ENCODE results near the gene GP1BB.

GP1BB gene

GRCh38 chr22:19759427-19760057 lies 36.2 kb downstream of the GP1BB start:
- no peaks in the 10 kb centered on the region for H3K9me3 ChIP-seq (ENCODE audit: insufficient read depth, low read length, severe bottlenecking)
- ATAC-seq (ENCODE audit: insufficient read depth, low read depth) (no peak), DNase-seq (no peak)
- H3K4me3 ChIP-seq (ENCODE audit: low read depth in 1 of 2, low read length in 2 of 2): no peak overlapping the region
- no peaks in the 10 kb centered on the region for H4K20me1 ChIP-seq (ENCODE audit: insufficient read depth, low read length)
- H3K9ac ChIP-seq (ENCODE audit: low read depth, low read length): no peak overlapping the region
- TF ChIP-seq EZH2 (IDR thresholded peaks at IDR 0.05; ENCODE audit: borderline replicate concordance, low read depth, low read length, severe bottlenecking) (no peak), CTCF (IDR thresholded peaks at IDR 0.05; ENCODE audit: borderline replicate concordance, extremely low read depth, low read length, poor library complexity, severe bottlenecking) (no peak)
- no peak overlapping the region for H2AFZ ChIP-seq (ENCODE audit: low read depth, low read length)
- no peaks in the 10 kb centered on the region for H3K36me3 ChIP-seq (ENCODE audit: insufficient read depth, low read length)
- no peak overlapping the region for H3K27ac ChIP-seq (ENCODE audit: low read length)
- no peaks in the 10 kb centered on the region for H3K4me1 ChIP-seq (ENCODE audit: insufficient read depth, low read length)
- no peaks in the 10 kb centered on the region for H3K27me3 ChIP-seq (ENCODE audit: insufficient read depth, low read length, poor library complexity)
- no peaks in the 10 kb centered on the region for H3K79me2 ChIP-seq (ENCODE audit: insufficient read depth, low read length)
- H3K4me2 ChIP-seq (ENCODE audit: insufficient read depth, low read length): no peak overlapping the region

- H3K27me3 ChIP-seq (ENCODE audit: insufficient read depth, low read length, poor library complexity): no peaks in the 10 kb centered on the region
- H2AFZ ChIP-seq (ENCODE audit: low read depth, low read length): no peak within 1 kb of the TSS
- H3K4me2 ChIP-seq (ENCODE audit: insufficient read depth, low read length): no peak within 1 kb of the TSS
- H3K27ac ChIP-seq (ENCODE audit: low read length): no peak within 1 kb of the TSS
- no peaks in the 10 kb centered on the region for H3K79me2 ChIP-seq (ENCODE audit: insufficient read depth, low read length)
- ATAC-seq (ENCODE audit: insufficient read depth, low read depth) (no peak), DNase-seq (no peak)
- H3K4me1 ChIP-seq (ENCODE audit: insufficient read depth, low read length): peaks cover 6% of the 10 kb centered on the region
- no peak within 1 kb of the TSS for H3K4me3 ChIP-seq (ENCODE audit: low read depth in 1 of 2, low read length in 2 of 2)
- H3K9ac ChIP-seq (ENCODE audit: low read depth, low read length): no peak within 1 kb of the TSS
- no peaks in the 10 kb centered on the region for H4K20me1 ChIP-seq (ENCODE audit: insufficient read depth, low read length)
- no peak for TF ChIP-seq CTCF (IDR thresholded peaks at IDR 0.05; ENCODE audit: borderline replicate concordance, extremely low read depth, low read length, poor library complexity, severe bottlenecking)
- no peak for TF ChIP-seq EZH2 (IDR thresholded peaks at IDR 0.05; ENCODE audit: borderline replicate concordance, low read depth, low read length, severe bottlenecking)
- no peaks in the 10 kb centered on the region for H3K9me3 ChIP-seq (ENCODE audit: insufficient read depth, low read length, severe bottlenecking)
- H3K36me3 ChIP-seq (ENCODE audit: insufficient read depth, low read length): no peaks in the 10 kb centered on the region
These were observed 37.0 kb downstream of the GP1BB start, which contains the start of gene TBX1 for GRCh38 chr22:19760058-19760950. TSS of gene TBX1 (plus strand) at chr22:19760778. CDS start at chr22:19760844, 66 bp downstream.

GRCh38 chr22:19760951-19761724 lies 37.8 kb downstream of the GP1BB start:
- Histone ChIP-seq H3K36me3 (ENCODE audit: insufficient read depth, low read length) (no peaks in the 10 kb centered on the region), H3K4me1 (ENCODE audit: insufficient read depth, low read length) (peaks cover 12% of the 10 kb centered on the region), H3K27ac (ENCODE audit: low read length) (no peak overlapping the region), H3K4me3 (ENCODE audit: low read depth in 1 of 2, low read length in 2 of 2) (no peak overlapping the region), H4K20me1 (ENCODE audit: insufficient read depth, low read length) (no peaks in the 10 kb centered on the region), H3K79me2 (ENCODE audit: insufficient read depth, low read length) (peaks cover 3% of the 10 kb centered on the region; the same call in 1 of the 2 replicates), H2AFZ (ENCODE audit: low read depth, low read length) (no peak overlapping the region), H3K27me3 (ENCODE audit: insufficient read depth, low read length, poor library complexity) (peaks cover 1% of the 10 kb centered on the region), H3K9ac (ENCODE audit: low read depth, low read length) (no peak overlapping the region), H3K9me3 (ENCODE audit: insufficient read depth, low read length, severe bottlenecking) (no peaks in the 10 kb centered on the region), H3K4me2 (ENCODE audit: insufficient read depth, low read length) (no peak overlapping the region)
- TF ChIP-seq CTCF (IDR thresholded peaks at IDR 0.05; ENCODE audit: borderline replicate concordance, extremely low read depth, low read length, poor library complexity, severe bottlenecking): no peak
- TF ChIP-seq EZH2 (IDR thresholded peaks at IDR 0.05; ENCODE audit: borderline replicate concordance, low read depth, low read length, severe bottlenecking): no peak
- DNase-seq: no peak
- no peak for ATAC-seq (ENCODE audit: insufficient read depth, low read depth)

Data from DND-41 (cell line).